Gastroesophageal sphincter (tissue), 3 donors: ENCODE results near the gene C2CD4D.

Source experiments
- EP300 ChIP-seq: sonication (generic); formaldehyde crosslinking; IDR thresholded peaks from one replicate; pipeline ENCODE4 v1.6.1; 2017; ENCODE audit warnings: antibody characterized with exemption, mild to moderate bottlenecking
- POLR2A ChIP-seq, 2 donors: fragments of 450-650 bp; IDR thresholded peaks; one replicate each; pipeline ENCODE4 v1.6.1; 2017; ENCODE audit warnings: antibody characterized with exemption in 2 of 2, mild to moderate bottlenecking in 2 of 2, moderate library complexity in 1 of 2
- POLR2AphosphoS5 ChIP-seq: sonication (generic); formaldehyde crosslinking; IDR thresholded peaks from one replicate; pipeline ENCODE4 v1.6.1; 2017; ENCODE audit warnings: antibody characterized with exemption
- TF ChIP-seq, protein P1 (sequence below), 4 experiments: fragments of 200-600 bp in 2 of 4; fragments of 450-650 bp in 2 of 4; sonication (generic) in 1 of 4; IDR thresholded peaks; one replicate each; pipeline ENCODE4 v1.5.1; 2017 to 2019; ENCODE audit warnings: antibody characterized with exemption in 4 of 4, mild to moderate bottlenecking in 2 of 4, moderate library complexity in 2 of 4

DNA sequence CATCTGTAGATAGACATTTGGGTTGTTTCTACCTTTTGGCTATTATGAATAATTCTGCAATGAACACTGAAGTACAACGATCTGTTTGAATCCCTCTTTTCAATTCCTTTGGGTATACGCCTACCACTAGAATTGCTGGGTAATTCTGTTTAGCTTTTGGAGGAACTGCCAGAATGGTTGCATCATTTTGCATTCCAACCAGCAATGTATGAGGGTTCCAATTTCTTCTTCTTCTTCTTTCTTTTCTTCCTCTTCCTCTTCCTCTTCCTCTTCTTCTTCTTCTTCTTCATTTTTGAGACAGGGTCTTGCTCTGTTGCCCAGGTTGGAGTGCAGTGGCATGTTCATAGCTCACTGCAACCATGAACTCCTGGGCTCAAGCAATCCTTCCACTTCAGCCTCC is 27.7 kb upstream of the C2CD4D start:
- TF ChIP-seq, protein P1, sequence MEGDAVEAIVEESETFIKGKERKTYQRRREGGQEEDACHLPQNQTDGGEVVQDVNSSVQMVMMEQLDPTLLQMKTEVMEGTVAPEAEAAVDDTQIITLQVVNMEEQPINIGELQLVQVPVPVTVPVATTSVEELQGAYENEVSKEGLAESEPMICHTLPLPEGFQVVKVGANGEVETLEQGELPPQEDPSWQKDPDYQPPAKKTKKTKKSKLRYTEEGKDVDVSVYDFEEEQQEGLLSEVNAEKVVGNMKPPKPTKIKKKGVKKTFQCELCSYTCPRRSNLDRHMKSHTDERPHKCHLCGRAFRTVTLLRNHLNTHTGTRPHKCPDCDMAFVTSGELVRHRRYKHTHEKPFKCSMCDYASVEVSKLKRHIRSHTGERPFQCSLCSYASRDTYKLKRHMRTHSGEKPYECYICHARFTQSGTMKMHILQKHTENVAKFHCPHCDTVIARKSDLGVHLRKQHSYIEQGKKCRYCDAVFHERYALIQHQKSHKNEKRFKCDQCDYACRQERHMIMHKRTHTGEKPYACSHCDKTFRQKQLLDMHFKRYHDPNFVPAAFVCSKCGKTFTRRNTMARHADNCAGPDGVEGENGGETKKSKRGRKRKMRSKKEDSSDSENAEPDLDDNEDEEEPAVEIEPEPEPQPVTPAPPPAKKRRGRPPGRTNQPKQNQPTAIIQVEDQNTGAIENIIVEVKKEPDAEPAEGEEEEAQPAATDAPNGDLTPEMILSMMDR (IDR thresholded peaks at IDR 0.05): no peak
- TF ChIP-seq POLR2AphosphoS5 (no peak), POLR2A (IDR thresholded peaks at IDR 0.05) (no peak), EP300 (no peak)
